ENCODE measurements around the gene TMEM178B. TPM values are rescaled to one million over a fixed set of nuclear protein-coding genes. Genes with fewer than 3 reads are reported as not detected.

TMEM178B gene
- total RNA-seq, 2 experiments from 2014 or later, result not detected

DNA sequence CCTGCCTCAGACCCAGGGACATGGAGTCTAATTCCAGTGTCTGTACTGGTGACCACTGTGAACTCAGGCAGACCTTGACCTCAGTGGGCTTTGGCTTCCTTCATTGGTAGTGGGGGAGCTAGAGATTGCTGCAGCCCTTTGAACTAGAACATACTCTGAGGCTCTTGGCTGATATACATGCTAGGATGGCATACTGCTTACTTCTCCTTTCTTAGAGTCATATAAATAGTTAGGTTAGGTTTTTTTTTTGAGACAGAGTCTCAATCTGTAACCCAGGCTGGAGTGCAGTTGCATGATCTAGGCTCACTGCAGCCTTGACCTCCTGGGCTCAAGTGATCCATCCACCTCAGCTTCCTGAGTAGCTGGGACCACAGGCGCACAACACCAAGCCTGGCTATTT, 49.7 kb downstream of the TMEM178B start:
- ChIA-PET CTCF (interaction anchor here (1.5 kb wide), 1 partner anchor 10 kb away, joined by 3 read pairs; no protein-coding TSS in a partner anchor), POLR2A (no interaction called here)
- H3K27me3 Mint-ChIP-seq, result peaks cover 36% of the 10 kb centered on the region
- no peak for DNase-seq
- H3K4me3 Mint-ChIP-seq, result no peak overlapping the region
- H3K9me3 Mint-ChIP-seq, result no peaks in the 10 kb centered on the region
- TF ChIP-seq, protein P1, sequence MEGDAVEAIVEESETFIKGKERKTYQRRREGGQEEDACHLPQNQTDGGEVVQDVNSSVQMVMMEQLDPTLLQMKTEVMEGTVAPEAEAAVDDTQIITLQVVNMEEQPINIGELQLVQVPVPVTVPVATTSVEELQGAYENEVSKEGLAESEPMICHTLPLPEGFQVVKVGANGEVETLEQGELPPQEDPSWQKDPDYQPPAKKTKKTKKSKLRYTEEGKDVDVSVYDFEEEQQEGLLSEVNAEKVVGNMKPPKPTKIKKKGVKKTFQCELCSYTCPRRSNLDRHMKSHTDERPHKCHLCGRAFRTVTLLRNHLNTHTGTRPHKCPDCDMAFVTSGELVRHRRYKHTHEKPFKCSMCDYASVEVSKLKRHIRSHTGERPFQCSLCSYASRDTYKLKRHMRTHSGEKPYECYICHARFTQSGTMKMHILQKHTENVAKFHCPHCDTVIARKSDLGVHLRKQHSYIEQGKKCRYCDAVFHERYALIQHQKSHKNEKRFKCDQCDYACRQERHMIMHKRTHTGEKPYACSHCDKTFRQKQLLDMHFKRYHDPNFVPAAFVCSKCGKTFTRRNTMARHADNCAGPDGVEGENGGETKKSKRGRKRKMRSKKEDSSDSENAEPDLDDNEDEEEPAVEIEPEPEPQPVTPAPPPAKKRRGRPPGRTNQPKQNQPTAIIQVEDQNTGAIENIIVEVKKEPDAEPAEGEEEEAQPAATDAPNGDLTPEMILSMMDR (IDR thresholded peaks at IDR 0.05), result no peak
- H3K9me3 ChIP-seq (ENCODE audit: control insufficient read depth in 1 of 2, insufficient read depth in 1 of 2, low read length in 2 of 2), result no peaks in the 10 kb centered on the region
- no peak for ATAC-seq (ENCODE audit: poor library complexity)
- H3K27ac Mint-ChIP-seq, result no peak overlapping the region
- no peak overlapping the region for H3K4me3 ChIP-seq (ENCODE audit: low read length)
- H3K4me1 ChIP-seq (ENCODE audit: insufficient read depth, low read length), result no peaks in the 10 kb centered on the region
- intact Hi-C loops (cut with DNase I, micrococcal nuclease), result no loop called here
- H3K27me3 ChIP-seq (ENCODE audit: control insufficient read depth in 1 of 2, insufficient read depth in 2 of 2, low read length in 2 of 2), result peaks cover 0 to 7% of the 10 kb centered on the region in 2 experiments
- no peaks in the 10 kb centered on the region for H3K36me3 ChIP-seq (ENCODE audit: insufficient read depth, low read length)
- H3K36me3 Mint-ChIP-seq (ENCODE audit: low read depth), result no peaks in the 10 kb centered on the region
- H3K4me1 Mint-ChIP-seq (ENCODE audit: low read depth), result no peaks in the 10 kb centered on the region
- H3K27ac ChIP-seq (ENCODE audit: low read depth in 1 of 2, low read length in 2 of 2), result no peak overlapping the region

DNA sequence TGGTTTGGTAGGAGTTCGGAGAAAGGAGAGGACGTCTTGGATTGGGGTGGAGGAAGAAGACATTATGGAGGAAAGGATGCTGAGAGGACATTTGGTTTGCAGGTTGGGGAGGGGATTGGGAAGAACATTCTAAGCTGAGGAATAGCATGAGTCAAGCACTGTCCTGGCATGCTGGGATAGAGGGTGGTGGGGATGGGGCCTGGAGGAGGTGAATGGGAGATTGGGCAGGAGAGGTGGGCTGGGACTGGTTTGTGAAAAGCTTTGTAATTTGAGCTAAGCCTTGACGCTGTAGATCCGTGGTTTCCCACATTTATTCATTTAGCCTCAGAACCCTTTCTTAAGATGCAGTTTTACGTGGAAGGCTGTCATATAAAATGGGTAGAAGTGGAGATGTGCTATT, 52.2 kb downstream of the TMEM178B start:
- no peak for ATAC-seq (ENCODE audit: poor library complexity)
- no peak overlapping the region for H3K4me3 Mint-ChIP-seq
- no peaks in the 10 kb centered on the region for H3K4me1 Mint-ChIP-seq (ENCODE audit: low read depth)
- ChIA-PET POLR2A (no interaction called here), CTCF (no interaction called here)
- no peak overlapping the region for H3K4me3 ChIP-seq (ENCODE audit: low read length)
- H3K27ac ChIP-seq (ENCODE audit: low read depth in 1 of 2, low read length in 2 of 2), result no peak overlapping the region
- H3K9me3 ChIP-seq (ENCODE audit: control insufficient read depth in 1 of 2, insufficient read depth in 1 of 2, low read length in 2 of 2), result no peaks in the 10 kb centered on the region
- no peaks in the 10 kb centered on the region for H3K4me1 ChIP-seq (ENCODE audit: insufficient read depth, low read length)
- H3K27me3 ChIP-seq (ENCODE audit: control insufficient read depth in 1 of 2, insufficient read depth in 2 of 2, low read length in 2 of 2), result peaks cover 0 to 11% of the 10 kb centered on the region in 2 experiments
- H3K27me3 Mint-ChIP-seq, result peaks cover 54% of the 10 kb centered on the region
- intact Hi-C loops (cut with DNase I, micrococcal nuclease), result no loop called here
- no peak for DNase-seq
- H3K36me3 Mint-ChIP-seq (ENCODE audit: low read depth), result no peaks in the 10 kb centered on the region
- H3K36me3 ChIP-seq (ENCODE audit: insufficient read depth, low read length), result no peaks in the 10 kb centered on the region
- no peaks in the 10 kb centered on the region for H3K9me3 Mint-ChIP-seq
- no peak overlapping the region for H3K27ac Mint-ChIP-seq
- TF ChIP-seq, protein P1 (IDR thresholded peaks at IDR 0.05), result no peak

DNA sequence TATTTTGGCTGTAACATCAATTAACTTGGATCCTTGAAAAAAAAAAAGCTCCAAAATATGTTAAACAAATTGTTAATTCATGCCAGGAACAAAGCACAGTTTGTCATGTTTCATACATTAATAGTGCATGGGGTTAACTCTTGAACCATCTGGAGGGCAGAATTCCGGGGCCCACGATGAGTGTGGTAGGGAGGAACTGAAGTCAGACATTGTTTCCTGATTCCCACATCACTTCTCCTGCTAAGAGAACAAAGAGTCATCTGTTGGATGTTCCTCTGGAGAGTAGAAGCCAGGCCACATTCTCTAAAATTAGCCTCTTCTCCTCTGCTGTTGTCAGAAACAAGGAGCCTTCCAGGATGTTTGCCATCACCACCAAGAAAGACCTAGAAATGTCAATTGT, 54.6 kb downstream of the TMEM178B start:
- no peaks in the 10 kb centered on the region for H3K4me1 Mint-ChIP-seq (ENCODE audit: low read depth)
- H3K36me3 Mint-ChIP-seq (ENCODE audit: low read depth), result no peaks in the 10 kb centered on the region
- POLR2A ChIA-PET, result no interaction called here
- Histone ChIP-seq H3K36me3 (ENCODE audit: insufficient read depth, low read length) (no peaks in the 10 kb centered on the region), H3K4me3 (ENCODE audit: low read length) (no peak overlapping the region), H3K9me3 (ENCODE audit: control insufficient read depth in 1 of 2, insufficient read depth in 1 of 2, low read length in 2 of 2) (peaks cover 5 to 6% of the 10 kb centered on the region in 2 experiments), H3K27me3 (ENCODE audit: control insufficient read depth in 1 of 2, insufficient read depth in 2 of 2, low read length in 2 of 2) (peaks cover 4 to 11% of the 10 kb centered on the region in 2 experiments), H3K4me1 (ENCODE audit: insufficient read depth, low read length) (no peaks in the 10 kb centered on the region), H3K27ac (ENCODE audit: low read depth in 1 of 2, low read length in 2 of 2) (no peak overlapping the region)
- H3K9me3 Mint-ChIP-seq, result peaks cover 5% of the 10 kb centered on the region
- no peak for ATAC-seq (ENCODE audit: poor library complexity)
- TF ChIP-seq, protein P1 (IDR thresholded peaks at IDR 0.05), result no peak
- intact Hi-C loops (cut with DNase I, micrococcal nuclease), result no loop called here
- H3K27me3 Mint-ChIP-seq, result peaks cover 53% of the 10 kb centered on the region
- H3K27ac Mint-ChIP-seq, result no peak overlapping the region
- no peak overlapping the region for H3K4me3 Mint-ChIP-seq
- DNase-seq, result no peak
- CTCF ChIA-PET, result no interaction called here

Data from CD4-positive, alpha-beta T cell (primary cell).